Activated T-helper 1 cell treated with anti-CD3 and anti-CD28 coated beads, Interleukin-12 subunit alpha, Interleukin-12 subunit beta, Interleukin-2, Interleukin-4 antibody, amounts not matched to agents 30 ng/mL and 10 ng/mL and 1 ng/mL, durations not matched to agents 14 hours and 24 hours and 36 hours (primary cell): ENCODE results near the gene EML2. TPM values are rescaled to one million over a fixed set of nuclear protein-coding genes. Genes with fewer than 3 reads are reported as not detected.
A peak's percentile ranks its signal among the peaks of the same experiment; 100 is the strongest.
"Not testable (repeated sequence)": the region's sequence is repeated elsewhere in the genome, so short reads cannot be mapped to it uniquely, and the experiment has no call there.

Experiments
- DNase-seq: peaks from one replicate; pipeline ENCODE4 v3.0.0; 2021; ENCODE audit warnings: low spot score
- H3K27ac Mint-ChIP-seq: one replicate; pipeline ENCODE4 v1.8.0; 2021; ENCODE audit warnings: mild to moderate bottlenecking, mixed read lengths
- H3K27me3 Mint-ChIP-seq: one replicate; pipeline ENCODE4 v1.8.0; 2022; ENCODE audit warnings: mild to moderate bottlenecking, moderate library complexity, mixed read lengths; ENCODE audit not compliant: insufficient read depth
- H3K36me3 Mint-ChIP-seq: one replicate; pipeline ENCODE4 v1.8.0; 2021; ENCODE audit warnings: low read depth, mixed read lengths
- H3K4me1 Mint-ChIP-seq: one replicate; pipeline ENCODE4 v1.8.0; 2021; ENCODE audit warnings: low read depth, mixed read lengths
- H3K4me3 Mint-ChIP-seq: one replicate; pipeline ENCODE4 v1.8.0; 2021; ENCODE audit warnings: mild to moderate bottlenecking, moderate library complexity, mixed read lengths
- H3K9me3 Mint-ChIP-seq: one replicate; pipeline ENCODE4 v1.8.0; 2021; ENCODE audit warnings: mixed read lengths
- intact Hi-C: fragments of 100-400 bp; cut with micrococcal nuclease; formaldehyde crosslinking; loops from one replicate; pipeline ENCODE4 v1.15.1; 2024
- total RNA-seq: library from RNA; stranded (reverse); gene quantifications from 2 replicates; pipeline ENCODE4 v1.2.3, GENCODE V29; 2022

EML2 gene
- total RNA-seq, 1 donor from 2014 or later = 148 TPM

GRCh38 chr19:45643927-45644771 is 5.0 kb upstream of the EML2 start:
- Mint-ChIP-seq H3K9me3 (no peaks in the 10 kb centered on the region), H3K4me3 (peak overlapping the region; percentile 78), H3K27ac (no peak overlapping the region), H3K4me1 (peaks cover 29% of the 10 kb centered on the region), H3K27me3 (no peaks in the 10 kb centered on the region), H3K36me3 (peaks cover 8% of the 10 kb centered on the region)
- intact Hi-C loops = loop anchor here (1.0 to 2.0 kb wide), 9 partner anchors 23 to 219 kb away; partner anchors contain the start of genes OPA3, RTN2, SYMPK and VASP
- no peak for DNase-seq

GRCh38 chr19:45643024-45643926 is 4.1 kb upstream of the EML2 start:
- peak; percentile 86 for DNase-seq
- Mint-ChIP-seq H3K4me1 (peaks cover 37% of the 10 kb centered on the region), H3K27ac (peak overlapping the region; percentile 98), H3K36me3 (peaks cover 15% of the 10 kb centered on the region), H3K4me3 (peak overlapping the region; percentile 78), H3K27me3 (no peaks in the 10 kb centered on the region), H3K9me3 (no peaks in the 10 kb centered on the region)
- intact Hi-C loops = loop anchor here (1.0 to 2.0 kb wide), 9 partner anchors 24 to 220 kb away; partner anchors contain the start of genes OPA3, RTN2, SYMPK and VASP

GRCh38 chr19:45641274-45642105 is 2.3 kb upstream of the EML2 start:
- peak overlapping the region; percentile 98 for H3K27ac Mint-ChIP-seq
- H3K4me1 Mint-ChIP-seq = peaks cover 38% of the 10 kb centered on the region
- H3K27me3 Mint-ChIP-seq = no peaks in the 10 kb centered on the region
- H3K4me3 Mint-ChIP-seq = peak overlapping the region; percentile 87
- intact Hi-C loops = loop anchor here (1.0 to 2.0 kb wide), 6 partner anchors 9 to 549 kb away; partner anchors contain the start of genes BLOC1S3, ERCC1, SYMPK and TRAPPC6A
- no peaks in the 10 kb centered on the region for H3K9me3 Mint-ChIP-seq
- peak; percentile 66 for DNase-seq
- peaks cover 15% of the 10 kb centered on the region for H3K36me3 Mint-ChIP-seq

DNA sequence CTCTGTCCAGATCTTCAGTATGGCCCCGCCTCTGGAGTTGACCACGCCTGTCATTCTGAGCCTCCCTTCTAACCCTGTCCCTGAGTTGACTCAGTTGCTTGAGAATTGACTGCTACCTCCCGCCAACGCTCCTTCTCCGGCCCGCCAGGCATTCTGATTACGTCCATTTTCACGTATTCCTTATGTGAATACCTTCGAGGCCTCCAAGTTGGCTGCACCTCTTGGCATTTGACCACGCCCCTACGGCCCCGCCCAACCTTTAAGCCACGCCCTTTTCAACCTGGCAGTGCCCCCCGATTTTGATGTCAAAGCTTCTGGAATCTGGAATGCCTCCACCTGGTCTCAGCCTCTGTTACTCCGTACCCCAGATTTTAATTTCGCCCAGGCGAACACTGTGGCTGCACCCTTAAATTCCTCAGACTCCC is 1.7 kb upstream of the EML2 start:
- Mint-ChIP-seq H3K27me3 (no peaks in the 10 kb centered on the region), H3K36me3 (peaks cover 18% of the 10 kb centered on the region), H3K4me1 (peaks cover 32% of the 10 kb centered on the region), H3K4me3 (peak overlapping the region; percentile 87), H3K27ac (peak overlapping the region; percentile 98), H3K9me3 (no peaks in the 10 kb centered on the region)
- DNase-seq = peak; percentile 16
- intact Hi-C loops = loop anchor here (1.0 kb wide), 2 partner anchors 9 to 218 kb away; partner anchors contain the start of gene ERCC1

DNA sequence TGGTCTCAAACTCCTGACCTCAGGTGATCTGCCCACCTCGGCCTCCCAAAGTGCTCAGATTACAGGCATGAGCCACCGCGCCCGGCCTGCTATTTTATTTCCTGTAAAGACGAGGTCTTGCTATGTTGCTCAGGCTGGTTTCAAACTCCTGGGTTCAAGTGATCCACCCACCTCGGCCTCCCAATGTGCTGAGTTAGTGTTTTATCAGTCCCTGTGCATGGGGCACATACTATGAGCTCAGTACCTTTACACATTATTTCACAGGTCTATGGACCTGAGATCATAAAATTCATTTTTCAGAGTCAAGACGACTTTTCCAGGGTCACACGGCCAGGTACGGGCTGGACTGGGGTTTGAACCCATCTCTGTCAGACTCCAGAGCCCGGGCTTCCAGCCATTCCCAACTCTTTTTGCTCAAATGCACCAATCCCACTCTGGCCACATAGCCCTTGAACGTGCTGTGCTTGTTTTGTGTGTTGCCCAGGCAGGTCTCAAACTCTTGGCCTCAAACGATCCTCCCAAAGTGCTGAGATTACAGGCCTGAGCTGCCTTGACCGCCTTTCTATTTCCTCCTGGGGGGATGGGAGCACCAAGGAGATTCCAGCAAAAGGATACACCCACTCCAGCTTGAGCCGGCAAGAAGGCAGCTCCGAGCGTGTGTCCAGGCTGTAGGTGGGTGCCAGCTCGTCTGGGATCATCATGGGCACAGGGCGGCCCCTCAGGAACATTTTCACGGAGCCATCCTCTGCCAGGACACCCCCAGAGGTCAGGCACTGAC is 1.1 kb downstream of the EML2 start:
- DNase-seq = no peak
- no peak overlapping the region for H3K27ac Mint-ChIP-seq
- peaks cover 28% of the 10 kb centered on the region for H3K4me1 Mint-ChIP-seq
- peaks cover 18% of the 10 kb centered on the region for H3K36me3 Mint-ChIP-seq
- no peaks in the 10 kb centered on the region for H3K9me3 Mint-ChIP-seq
- H3K4me3 Mint-ChIP-seq = peak overlapping the region; percentile 96
- intact Hi-C loops = no loop called here
- H3K27me3 Mint-ChIP-seq = no peaks in the 10 kb centered on the region

DNA sequence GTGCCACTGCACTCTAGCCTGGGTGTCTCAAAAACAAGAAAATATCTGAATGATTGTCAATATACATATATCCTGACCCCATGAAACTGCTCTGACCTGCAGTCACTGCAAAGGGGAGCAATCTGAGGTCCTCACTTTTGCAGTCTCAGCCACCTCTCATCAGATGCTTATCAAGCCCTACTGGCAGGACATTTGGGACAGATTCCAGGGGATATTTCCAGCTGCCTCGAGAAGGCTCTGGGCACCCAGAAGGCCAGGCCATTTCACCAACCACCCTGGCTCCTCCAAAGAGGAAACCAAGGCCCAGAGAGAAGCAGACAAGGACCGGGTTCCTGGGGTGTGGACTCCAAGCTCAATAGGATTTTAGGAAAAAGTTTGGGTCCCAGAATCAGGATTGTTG is 2.3 kb downstream of the EML2 start:
- intact Hi-C loops = no loop called here
- peaks cover 25% of the 10 kb centered on the region for H3K4me1 Mint-ChIP-seq
- no peak overlapping the region for H3K4me3 Mint-ChIP-seq
- H3K27ac Mint-ChIP-seq = no peak overlapping the region
- DNase-seq = no peak
- H3K36me3 Mint-ChIP-seq = peaks cover 21% of the 10 kb centered on the region
- H3K9me3 Mint-ChIP-seq = no peaks in the 10 kb centered on the region
- no peaks in the 10 kb centered on the region for H3K27me3 Mint-ChIP-seq

- Mint-ChIP-seq H3K36me3 (peaks cover 18% of the 10 kb centered on the region), H3K4me1 (peaks cover 21% of the 10 kb centered on the region), H3K9me3 (no peaks in the 10 kb centered on the region), H3K27ac (no peak overlapping the region), H3K27me3 (no peaks in the 10 kb centered on the region), H3K4me3 (peak overlapping the region; percentile 19)
- DNase-seq = no peak
- intact Hi-C loops = no loop called here
Measured at GRCh38 chr19:45636275-45636674, 2.9 kb downstream of the EML2 start.

DNA sequence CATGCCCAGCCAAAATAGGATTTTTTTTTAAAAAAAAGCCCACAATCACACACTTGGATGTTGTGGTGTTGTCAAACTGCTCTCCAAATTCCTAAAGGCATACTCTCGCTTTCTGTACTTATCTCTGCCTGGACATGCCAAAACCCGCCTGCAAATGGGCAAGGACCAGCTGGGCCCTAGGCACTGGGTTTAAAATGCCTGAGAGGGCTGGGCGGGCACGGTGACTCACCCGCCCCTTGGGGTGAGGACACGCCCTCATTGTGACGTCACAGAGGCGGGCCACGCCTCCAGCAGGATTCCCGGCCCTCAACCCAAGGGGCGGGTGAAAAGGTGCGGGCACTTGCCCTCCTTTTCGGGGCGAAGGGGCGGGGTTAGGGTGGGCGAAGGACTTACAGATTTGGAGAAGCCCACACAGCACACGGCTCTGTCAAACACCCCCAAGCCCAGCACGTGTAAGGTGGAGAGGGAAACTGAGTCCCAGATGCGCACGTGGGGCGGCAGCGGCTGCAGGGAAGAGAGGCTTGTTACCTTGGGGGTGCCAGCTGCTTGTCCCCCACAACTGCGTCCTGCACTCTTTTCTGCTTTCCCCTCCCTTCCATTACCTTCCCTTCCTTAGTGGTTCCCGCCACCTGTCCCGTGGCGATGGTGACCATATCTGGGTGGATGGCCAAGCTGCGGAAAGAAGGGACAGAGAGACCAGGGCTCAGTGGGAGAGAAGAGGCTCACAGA is 6.6 kb downstream of the EML2 start:
- Mint-ChIP-seq H3K4me3 (no peak overlapping the region), H3K9me3 (no peaks in the 10 kb centered on the region), H3K4me1 (peaks cover 8% of the 10 kb centered on the region), H3K27ac (peak overlapping the region; percentile 68), H3K27me3 (no peaks in the 10 kb centered on the region), H3K36me3 (peaks cover 18% of the 10 kb centered on the region)
- intact Hi-C loops = loop anchor here (1.0 kb wide), 1 partner anchor 9 kb away; no protein-coding TSS in a partner anchor
- no peak for DNase-seq

- intact Hi-C loops = no loop called here
- Mint-ChIP-seq H3K27me3 (no peaks in the 10 kb centered on the region), H3K27ac (no peak overlapping the region), H3K4me3 (no peak overlapping the region), H3K9me3 (no peaks in the 10 kb centered on the region), H3K4me1 (peaks cover 10% of the 10 kb centered on the region), H3K36me3 (peaks cover 26% of the 10 kb centered on the region)
- no peak for DNase-seq
Measured at GRCh38 chr19:45630463-45630862, 8.7 kb downstream of the EML2 start.

- peak overlapping the region; percentile 18 for H3K27ac Mint-ChIP-seq
- H3K9me3 Mint-ChIP-seq = no peaks in the 10 kb centered on the region
- peaks cover 11% of the 10 kb centered on the region for H3K4me1 Mint-ChIP-seq
- no peak overlapping the region for H3K4me3 Mint-ChIP-seq
- no peaks in the 10 kb centered on the region for H3K27me3 Mint-ChIP-seq
- no peak for DNase-seq
- intact Hi-C loops = no loop called here
- peaks cover 31% of the 10 kb centered on the region for H3K36me3 Mint-ChIP-seq
Measured at GRCh38 chr19:45629704-45630103, 9.5 kb downstream of the EML2 start.

DNA sequence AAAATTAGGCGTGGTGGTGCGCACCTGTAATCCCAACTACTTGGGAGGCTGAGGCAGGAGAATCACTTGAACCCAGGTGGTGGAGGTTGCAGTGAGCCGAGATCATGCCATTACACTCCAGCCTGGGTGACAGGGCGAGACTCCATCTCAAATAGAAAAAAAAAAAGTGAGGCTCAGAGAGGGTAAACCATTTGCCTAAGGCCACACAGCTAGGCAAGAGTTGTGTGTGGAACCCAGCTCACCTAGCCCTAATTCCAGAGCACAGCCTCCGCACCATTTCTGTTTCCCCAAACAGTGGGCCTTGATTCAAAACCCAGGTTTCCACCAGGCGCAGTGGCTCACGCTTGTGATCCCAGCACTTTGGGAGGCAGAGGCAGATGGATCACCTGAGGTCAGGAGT is 11.0 kb downstream of the EML2 start:
- H3K27me3 Mint-ChIP-seq, H3K4me3 Mint-ChIP-seq, H3K27ac Mint-ChIP-seq, DNase-seq, intact Hi-C loops, H3K9me3 Mint-ChIP-seq: not testable (repeated sequence)
- H3K4me1 Mint-ChIP-seq = peaks cover 11% of the 10 kb centered on the region
- H3K36me3 Mint-ChIP-seq = peaks cover 41% of the 10 kb centered on the region
